Limb (tissue), 2 donors: Measurements from ENCODE around the gene ATP2A3.
A peak's percentile ranks its signal among the peaks of the same experiment; 100 is the strongest.

Experiments used
- DNase-seq, 2 donors: peaks; one replicate each; pipeline ENCODE4 v3.0.0-alpha.2; 2016; ENCODE audit errors: extremely low spot score in 2 of 2

Gene ATP2A3

GRCh38 chr17:3892095-3892998, 71.9 kb downstream of the ATP2A3 start:
- DNase-seq: peak in 1 of 2 donors; percentile 77

- DNase-seq: no peak
These were observed 72.6 kb downstream of the ATP2A3 start for GRCh38 chr17:3891626-3892094.

DNA sequence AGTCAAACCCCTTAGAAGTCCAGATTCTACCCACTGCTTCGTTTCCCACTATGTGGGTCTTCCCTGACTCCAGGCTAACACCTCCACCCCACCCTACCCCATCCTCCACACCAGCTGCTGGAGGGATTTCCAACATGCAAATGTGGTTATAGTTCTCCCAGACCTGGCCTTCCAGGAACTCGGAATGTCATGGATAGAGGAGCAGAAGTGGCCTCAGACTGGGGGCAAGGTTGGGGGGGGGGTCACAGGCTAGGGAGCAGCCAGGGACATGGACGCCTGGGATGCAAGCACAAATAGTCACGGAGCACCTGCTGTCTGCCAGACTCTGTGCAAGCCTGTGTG, 73.4 kb downstream of the ATP2A3 start:
- DNase-seq: no peak

DNA sequence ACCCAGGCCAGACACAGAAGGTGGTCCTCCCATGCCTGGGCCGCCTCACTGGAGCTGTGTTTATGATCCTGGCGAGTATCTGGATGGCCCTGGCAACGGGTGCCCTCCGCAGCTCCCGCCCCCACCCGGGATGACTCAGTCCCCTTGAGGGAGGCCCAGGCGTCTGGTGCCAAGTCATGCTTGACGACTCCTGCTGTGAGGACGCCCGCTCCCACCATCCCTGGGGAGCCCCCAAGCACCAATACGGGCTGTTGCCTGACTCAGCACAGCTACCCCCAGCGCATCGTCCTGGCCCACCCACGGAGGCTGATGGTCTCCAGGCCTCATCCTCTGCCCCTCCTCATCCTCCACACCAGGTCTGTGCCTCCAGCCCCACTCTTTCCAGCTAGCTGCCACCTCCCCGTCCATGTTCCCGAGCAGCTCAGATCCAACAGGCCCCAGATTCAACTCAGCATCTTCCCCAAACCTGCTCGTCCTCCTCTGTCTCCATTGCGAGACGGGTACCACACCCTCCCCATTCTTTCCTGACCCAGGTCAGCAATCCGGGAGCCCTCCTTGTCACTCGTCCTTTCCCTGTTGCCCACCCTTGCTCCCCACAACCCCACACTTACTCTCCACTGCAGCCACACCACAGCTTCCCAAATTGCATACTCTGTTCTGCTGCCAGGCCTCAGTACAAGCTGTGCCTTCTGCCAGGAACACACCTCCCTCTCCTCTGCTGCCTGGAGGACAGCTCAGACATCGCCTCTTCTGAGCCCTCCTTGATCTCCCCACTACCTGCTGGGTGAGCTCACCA, 74.0 kb downstream of the ATP2A3 start:
- no peak for DNase-seq

DNA sequence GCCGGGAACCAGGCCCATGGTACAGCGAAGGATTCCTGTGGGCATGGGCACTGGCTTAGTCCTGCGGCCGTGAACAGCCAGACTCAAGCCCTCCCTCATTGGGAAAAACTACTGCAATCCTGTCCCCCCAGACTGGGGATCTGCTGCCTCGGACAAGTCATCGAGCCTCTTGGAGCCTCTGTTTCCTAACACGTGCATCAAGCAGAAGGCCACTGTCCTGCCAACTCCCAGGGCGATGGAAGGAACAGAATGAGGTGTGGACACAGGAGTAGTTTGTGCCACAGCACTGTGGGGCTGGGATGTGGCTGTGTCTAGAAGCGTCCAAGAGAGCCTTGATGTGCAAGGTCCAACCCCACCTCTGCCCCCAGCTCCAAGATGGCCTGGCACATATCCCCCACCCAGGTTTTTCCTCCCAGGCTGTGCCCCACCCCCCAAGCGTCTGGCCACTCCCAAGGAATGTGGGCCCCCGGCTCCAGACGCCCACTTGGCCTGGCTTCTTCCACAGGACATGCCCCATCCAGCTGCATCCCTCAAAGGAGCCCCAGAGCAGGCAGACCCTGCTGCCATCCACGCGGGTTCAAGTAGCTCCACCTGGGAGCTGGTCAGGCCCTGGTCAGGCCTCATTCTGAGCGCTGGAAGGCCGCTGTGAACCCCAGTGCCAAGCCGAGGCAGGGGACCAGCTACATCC, 74.8 kb downstream of the ATP2A3 start:
- no peak for DNase-seq

DNA sequence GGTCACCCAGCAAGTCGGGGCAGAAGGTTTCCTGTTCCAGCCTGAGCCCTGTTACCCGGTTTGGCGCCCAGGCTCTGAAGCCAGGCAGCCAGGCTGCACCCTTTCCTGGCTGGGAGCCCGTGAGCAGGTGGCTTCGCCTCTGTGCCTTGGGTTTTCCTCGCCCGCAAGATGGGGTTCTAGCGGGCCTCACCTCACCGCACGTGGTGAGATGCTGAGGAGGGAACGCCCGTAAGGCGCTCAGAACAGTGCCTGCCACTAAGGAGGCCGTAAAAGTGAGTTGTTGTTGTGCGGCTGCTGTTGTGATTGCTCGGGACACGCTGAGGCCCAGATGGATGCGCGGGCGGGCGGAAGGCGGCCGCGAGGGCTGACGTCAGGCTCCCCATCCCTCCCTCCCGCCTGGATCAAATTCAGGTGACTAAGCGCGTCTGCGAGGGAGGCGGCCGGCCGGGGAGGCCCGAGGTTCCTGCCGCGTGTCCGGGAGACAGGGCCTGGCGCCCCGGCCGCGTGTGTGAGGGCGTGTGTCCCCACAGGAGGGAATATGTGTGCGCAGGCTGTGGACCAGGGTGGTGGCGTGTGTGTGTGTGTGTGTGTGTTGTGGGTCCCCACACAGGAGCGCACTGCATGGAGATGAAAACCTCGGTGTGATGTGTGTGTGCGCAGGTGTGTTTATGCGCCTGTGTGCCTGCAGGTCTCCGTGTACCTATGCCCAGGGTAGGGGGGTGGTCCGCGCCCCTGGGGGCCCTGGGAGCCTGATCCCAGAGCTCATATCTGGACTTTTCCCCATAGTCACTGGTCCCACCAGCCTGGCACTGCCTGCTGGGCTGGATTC, 75.7 kb downstream of the ATP2A3 start:
- DNase-seq: peak; percentile 79 to 85

- no peak for DNase-seq
These were observed 76.4 kb downstream of the ATP2A3 start for GRCh38 chr17:3887804-3888203.

- no peak for DNase-seq
These were observed 76.8 kb downstream of the ATP2A3 start for GRCh38 chr17:3887394-3887793.

DNA sequence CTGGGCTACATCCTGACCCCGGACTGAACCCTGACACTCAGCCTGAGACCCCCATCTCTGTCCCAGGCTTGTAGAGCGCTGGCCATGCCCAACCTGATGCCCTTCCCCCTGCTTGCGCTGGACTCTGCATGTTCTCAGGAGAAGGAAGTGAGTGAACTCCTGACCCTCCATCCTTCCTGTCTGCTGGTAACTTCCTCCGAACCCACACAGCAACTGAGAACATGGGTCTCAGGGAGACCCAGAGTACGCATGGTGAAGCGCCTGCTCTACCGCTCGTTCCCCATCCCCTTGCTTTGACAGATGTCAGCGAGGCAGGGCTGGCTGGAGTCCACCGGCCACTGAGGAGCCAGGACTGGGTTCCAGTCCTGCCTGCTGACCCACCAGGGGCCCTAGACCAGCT, 77.5 kb downstream of the ATP2A3 start:
- no peak for DNase-seq

- no peak for DNase-seq
These were observed 78.3 kb downstream of the ATP2A3 start for GRCh38 chr17:3885970-3886369.

DNA sequence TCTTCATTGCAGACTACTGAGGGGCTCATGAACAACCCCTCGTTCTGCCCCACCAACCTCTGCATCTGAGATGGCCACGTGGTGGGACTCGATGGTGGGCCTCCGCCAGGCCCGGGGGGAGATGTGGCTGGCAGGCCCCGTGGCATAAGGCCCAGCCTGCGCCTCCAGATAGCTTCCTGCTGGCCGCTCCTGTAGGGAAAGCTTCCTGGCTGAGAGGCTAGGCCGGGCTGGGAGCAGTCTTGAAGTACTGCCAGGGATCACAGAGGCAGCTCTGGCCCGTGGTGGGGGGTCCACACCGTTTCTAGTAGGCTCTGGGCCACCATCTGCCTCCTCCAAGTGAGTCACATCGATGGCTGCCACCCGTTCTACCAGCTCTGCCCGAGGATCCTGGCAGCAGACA, 79.0 kb downstream of the ATP2A3 start:
- DNase-seq: no peak

GRCh38 chr17:3884188-3884587, 80.0 kb downstream of the ATP2A3 start:
- no peak for DNase-seq

GRCh38 chr17:3882276-3882675, 82.0 kb downstream of the ATP2A3 start:
- no peak for DNase-seq

GRCh38 chr17:3880983-3881382, 83.3 kb downstream of the ATP2A3 start:
- no peak for DNase-seq

DNA sequence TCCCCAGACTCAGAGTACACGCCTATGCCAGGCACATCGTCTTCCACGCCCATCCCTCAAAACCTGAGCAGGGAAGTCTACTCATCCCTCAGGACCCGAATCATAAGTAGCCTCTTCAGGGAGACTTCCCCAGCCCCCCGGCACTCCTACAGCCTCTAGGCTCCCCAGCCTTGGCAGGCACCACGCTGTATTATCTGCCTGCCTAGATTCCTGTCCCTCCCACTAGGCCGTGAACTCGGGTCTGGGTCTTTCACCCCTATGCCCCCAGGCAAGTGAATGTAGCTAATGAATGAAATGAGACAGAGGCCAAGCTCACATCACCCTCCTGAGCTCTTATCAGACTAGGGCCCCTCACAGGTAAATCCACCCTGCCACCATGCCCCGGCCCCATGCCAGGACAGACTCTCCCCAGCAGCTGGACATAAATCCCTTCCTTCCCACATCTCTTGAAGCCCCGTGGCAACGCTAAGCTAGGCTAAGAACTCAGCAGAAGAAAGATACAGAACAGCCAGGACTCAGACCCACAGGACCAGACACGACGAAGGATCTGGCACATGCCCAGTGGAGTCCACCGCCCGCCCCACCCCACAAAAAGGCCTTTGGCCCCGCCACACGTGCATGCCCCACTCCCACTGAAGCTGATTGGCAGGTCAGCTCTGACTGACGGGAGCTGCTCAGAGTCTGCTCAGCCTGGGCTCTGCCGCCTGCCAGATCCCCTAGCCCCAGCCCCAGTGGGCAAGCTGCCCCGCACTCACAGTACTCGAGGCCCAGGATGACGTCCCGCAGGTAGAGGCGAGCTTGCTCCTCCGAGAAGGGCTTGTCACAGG, 84.4 kb downstream of the ATP2A3 start:
- no peak for DNase-seq

DNA sequence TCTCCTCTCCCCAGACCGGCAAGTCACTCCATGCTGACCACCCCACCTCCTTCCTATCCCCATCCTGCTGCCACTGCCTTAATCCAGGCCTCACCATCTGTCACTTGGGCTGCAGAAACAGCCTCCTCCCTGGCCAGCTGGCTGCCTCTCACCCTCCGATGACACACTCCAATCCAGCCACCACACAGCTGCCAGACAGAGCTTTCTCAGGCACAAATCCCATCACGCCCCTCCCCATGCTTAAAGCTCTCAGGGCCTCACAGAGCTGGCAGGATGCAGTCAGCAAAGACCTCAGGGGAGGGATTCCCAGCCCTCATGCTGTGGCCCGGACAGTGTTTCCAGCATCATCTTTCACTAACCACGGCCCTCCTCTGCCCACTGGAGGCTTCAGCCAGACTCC, 85.1 kb downstream of the ATP2A3 start:
- DNase-seq: peak; percentile 68 to 70

DNA sequence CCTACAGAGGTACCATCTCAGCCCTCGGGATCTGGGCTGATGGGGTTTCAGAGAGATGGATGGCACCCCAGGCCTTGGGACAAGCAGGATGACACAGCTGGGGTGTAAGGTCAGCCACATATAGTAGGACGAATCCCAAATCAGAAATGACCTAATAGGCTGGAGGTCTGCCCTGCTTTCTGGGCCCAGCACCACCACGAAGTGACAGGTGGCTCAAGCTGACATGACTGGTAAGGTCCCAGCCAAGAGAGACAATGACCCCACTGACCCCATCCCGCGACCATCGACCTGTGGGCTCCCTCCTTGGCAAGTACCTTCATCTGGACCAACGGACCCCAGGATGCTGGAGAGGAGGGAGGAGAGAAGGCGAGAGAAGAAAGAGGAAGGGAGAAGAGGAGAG, 87.0 kb downstream of the ATP2A3 start:
- DNase-seq: no peak

DNA sequence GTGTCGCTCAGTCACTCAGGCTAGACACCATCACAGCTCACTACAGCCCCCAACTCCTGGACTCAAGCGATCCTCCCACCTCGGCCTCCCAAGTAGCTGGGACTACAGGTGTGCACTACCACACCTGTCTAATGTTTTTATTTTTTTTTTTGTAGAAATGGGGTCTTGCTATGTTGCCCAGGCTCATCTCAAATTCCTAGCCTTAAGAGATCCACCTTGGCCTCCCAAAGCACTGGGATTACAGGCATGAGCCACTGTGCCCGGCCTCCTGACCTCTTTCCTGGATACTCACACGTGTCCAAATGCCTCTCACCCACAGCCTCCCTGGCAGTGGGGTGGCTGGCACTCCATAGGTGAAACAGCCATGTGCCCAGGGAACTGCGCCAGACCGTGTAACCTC, 88.9 kb downstream of the ATP2A3 start:
- no peak for DNase-seq
